Activated CD4-positive, alpha-beta memory T cell treated with anti-CD3 and anti-CD28 coated beads, Interleukin-2, amount 10 ng/mL, durations not matched to agents 7 days and 5 days (primary cell): ENCODE results near the gene PRIMPOL. TPM values are rescaled to one million over a fixed set of nuclear protein-coding genes. Genes with fewer than 3 reads are reported as not detected.

Experiments
- CTCF ChIA-PET: fragments of 350-600 bp; sonication (Branson Sonifier 250); formaldehyde crosslinking; loops from one replicate; lab custom pipeline; 2021; ENCODE audit warnings: antibody characterized with exemption, inconsistent platforms; lab: Charles Lee
- POLR2A ChIA-PET: fragments of 350-600 bp; sonication (Branson Sonifier 250); formaldehyde crosslinking; loops from one replicate; lab custom pipeline; 2021; ENCODE audit warnings: antibody characterized with exemption; lab: Charles Lee
- DNase-seq: peaks from one replicate; pipeline ENCODE4 v3.0.0-alpha.2; 2020
- H3K27ac Mint-ChIP-seq: one replicate; pipeline ENCODE4 v1.8.0; 2021; ENCODE audit warnings: mild to moderate bottlenecking, mixed read lengths
- H3K27me3 Mint-ChIP-seq: one replicate; pipeline ENCODE4 v1.8.0; 2021; ENCODE audit warnings: mixed read lengths
- H3K36me3 Mint-ChIP-seq: one replicate; pipeline ENCODE4 v1.8.0; 2021; ENCODE audit warnings: low read depth, mixed read lengths
- H3K4me1 Mint-ChIP-seq: one replicate; pipeline ENCODE4 v1.8.0; 2021; ENCODE audit warnings: mixed read lengths
- H3K4me3 Mint-ChIP-seq: one replicate; pipeline ENCODE4 v1.8.0; 2021; ENCODE audit warnings: mild to moderate bottlenecking, mixed read lengths
- H3K9me3 Mint-ChIP-seq: one replicate; pipeline ENCODE4 v1.8.0; 2021; ENCODE audit warnings: mixed read lengths
- total RNA-seq, 2 experiments: library from RNA; stranded (reverse); gene quantifications; one replicate each; pipeline ENCODE4 v1.2.3, GENCODE V29; 2021

The PRIMPOL gene
- total RNA-seq, 2 experiments from 2014 or later, result 19.2 to 23.4 TPM

DNA sequence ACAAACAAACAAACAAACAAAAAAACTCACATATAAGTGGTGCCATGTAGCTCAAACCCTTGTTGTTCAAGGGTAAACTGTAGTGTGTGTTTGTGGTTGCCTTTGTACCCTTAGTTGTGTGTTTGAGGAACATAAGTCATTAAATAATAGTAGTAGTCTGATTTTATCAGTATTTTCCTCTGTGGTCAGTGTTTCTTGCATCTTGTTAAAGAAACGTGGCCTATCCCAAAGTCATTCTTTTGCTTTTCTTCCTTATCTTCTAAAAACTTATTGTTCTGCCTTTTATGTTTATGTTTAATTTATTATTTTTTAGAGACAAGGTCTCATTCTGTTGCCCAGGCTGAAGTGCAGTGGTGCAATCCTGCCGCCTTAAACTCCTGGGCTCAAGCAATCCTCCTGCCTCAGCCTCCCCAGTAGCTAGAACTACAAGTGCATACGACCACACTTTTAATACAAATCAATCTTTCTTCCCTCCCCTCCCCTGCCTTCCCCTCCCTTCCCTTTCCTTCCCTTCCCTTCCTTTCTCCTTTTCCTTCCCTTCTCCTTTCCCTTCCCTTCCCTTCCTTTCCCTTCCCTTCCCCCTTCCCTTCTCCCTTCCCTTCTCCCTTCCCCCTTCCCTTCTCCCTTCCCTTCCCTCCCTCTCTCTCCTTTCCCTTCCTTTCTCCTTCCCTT lies 26.4 kb downstream of the PRIMPOL start:
- Mint-ChIP-seq H3K9me3 (no peaks in the 10 kb centered on the region), H3K27ac (no peak overlapping the region), H3K27me3 (no peaks in the 10 kb centered on the region), H3K4me3 (no peak overlapping the region), H3K4me1 (peaks cover 2% of the 10 kb centered on the region), H3K36me3 (peaks cover 24% of the 10 kb centered on the region)
- CTCF ChIA-PET, result no interaction called here
- no peak for DNase-seq
- POLR2A ChIA-PET, result interaction anchor here (1.0 to 1.7 kb wide), 2 partner anchors 26 to 44 kb away, joined by 3 to 5 read pairs; no protein-coding TSS in a partner anchor

DNA sequence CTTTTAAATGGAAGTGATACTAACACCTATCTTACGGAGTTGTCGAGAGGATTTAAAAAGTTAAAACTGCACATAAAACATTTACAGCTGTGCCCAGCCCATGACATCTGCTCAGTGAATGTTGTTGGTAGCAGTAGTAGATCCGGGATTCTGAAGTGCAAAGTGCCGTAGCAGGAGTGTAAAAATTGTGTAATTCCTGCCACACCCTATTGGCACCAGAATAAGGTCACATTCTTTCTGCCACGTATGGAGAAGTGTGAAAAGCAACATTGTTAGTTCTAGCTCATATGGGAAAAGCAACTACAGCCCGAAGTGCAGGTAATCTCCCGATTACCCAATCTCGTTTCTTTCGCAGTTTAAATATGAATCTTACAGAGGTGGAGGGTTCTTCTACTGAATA lies 31.2 kb downstream of the PRIMPOL start:
- no peak for DNase-seq
- Mint-ChIP-seq H3K4me1 (peaks cover 14% of the 10 kb centered on the region), H3K27me3 (no peaks in the 10 kb centered on the region), H3K4me3 (no peak overlapping the region), H3K27ac (no peak overlapping the region), H3K9me3 (no peaks in the 10 kb centered on the region), H3K36me3 (peaks cover 6% of the 10 kb centered on the region)
- POLR2A ChIA-PET, result no interaction called here
- CTCF ChIA-PET, result no interaction called here

DNA sequence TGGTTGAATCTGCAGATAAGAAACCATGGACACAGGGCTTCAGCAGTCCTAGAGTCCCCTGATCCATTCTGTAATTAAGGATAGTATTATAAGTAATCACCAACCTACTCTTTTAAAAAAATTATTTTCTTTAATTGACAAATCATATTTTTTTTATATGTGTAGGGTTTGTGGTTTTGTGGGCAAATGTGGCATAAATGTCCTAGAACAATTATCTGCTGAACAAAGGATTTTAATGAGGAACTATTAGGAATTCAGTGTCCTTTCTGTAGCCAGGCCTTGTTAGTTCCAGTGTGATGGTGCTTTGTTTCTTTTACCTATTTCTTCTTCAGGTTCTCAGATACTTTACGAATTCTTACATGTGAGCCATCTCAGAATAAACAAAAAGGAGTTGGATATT lies 32.4 kb downstream of the PRIMPOL start:
- peaks cover 14% of the 10 kb centered on the region for H3K4me1 Mint-ChIP-seq
- CTCF ChIA-PET, result interaction anchor here (0.8 kb wide), 1 partner anchor 418 kb away, joined by 3 read pairs; no protein-coding TSS in a partner anchor
- H3K4me3 Mint-ChIP-seq, result no peak overlapping the region
- no peaks in the 10 kb centered on the region for H3K9me3 Mint-ChIP-seq
- DNase-seq, result no peak
- H3K36me3 Mint-ChIP-seq, result peaks cover 6% of the 10 kb centered on the region
- POLR2A ChIA-PET, result no interaction called here
- H3K27ac Mint-ChIP-seq, result no peak overlapping the region
- no peaks in the 10 kb centered on the region for H3K27me3 Mint-ChIP-seq

DNA sequence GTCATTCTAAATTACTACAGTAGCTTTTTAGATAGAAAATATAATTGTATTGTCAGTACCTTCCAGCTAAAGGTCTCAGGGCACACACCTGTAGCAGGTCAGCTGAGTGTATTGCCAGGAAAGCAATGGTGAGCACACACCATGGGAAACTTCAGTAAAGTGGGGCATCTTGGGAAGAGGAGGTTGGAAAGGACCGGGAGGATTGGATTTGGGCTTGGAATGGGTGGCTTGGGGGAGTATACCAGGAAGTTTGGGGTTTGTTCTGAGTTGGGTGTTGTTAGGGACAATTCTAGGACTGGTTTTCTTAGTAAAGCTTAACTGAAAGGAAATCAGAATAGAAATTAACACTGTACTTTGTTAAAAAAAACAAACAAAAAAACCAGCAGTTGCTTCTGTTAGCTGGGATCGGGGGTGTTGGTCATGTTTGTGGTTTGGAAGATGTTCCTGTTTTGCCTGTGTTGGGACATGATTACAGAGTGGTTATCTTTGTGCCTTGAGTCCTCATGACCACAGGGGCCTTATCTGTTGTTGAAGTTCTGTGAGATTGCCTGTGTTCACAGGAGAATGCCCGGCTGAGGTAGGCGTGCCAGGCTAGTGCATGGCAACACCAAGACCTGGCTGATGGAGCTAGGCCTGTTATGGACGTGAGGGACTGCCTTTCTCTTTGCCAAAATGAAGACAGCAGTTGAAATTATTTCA lies 35.1 kb downstream of the PRIMPOL start:
- H3K36me3 Mint-ChIP-seq, result peaks cover 4% of the 10 kb centered on the region
- POLR2A ChIA-PET, result interaction anchor here (0.8 to 1.1 kb wide), 2 partner anchors 12 to 16 kb away, joined by 3 to 5 read pairs; no protein-coding TSS in a partner anchor
- CTCF ChIA-PET, result interaction anchor here (0.6 to 1.1 kb wide), 5 partner anchors 10 to 421 kb away, joined by 3 to 7 read pairs (median 3); no protein-coding TSS in a partner anchor
- no peaks in the 10 kb centered on the region for H3K9me3 Mint-ChIP-seq
- H3K27ac Mint-ChIP-seq, result peak overlapping the region; percentile 32
- no peak for DNase-seq
- no peaks in the 10 kb centered on the region for H3K27me3 Mint-ChIP-seq
- peaks cover 21% of the 10 kb centered on the region for H3K4me1 Mint-ChIP-seq
- H3K4me3 Mint-ChIP-seq, result no peak overlapping the region

DNA sequence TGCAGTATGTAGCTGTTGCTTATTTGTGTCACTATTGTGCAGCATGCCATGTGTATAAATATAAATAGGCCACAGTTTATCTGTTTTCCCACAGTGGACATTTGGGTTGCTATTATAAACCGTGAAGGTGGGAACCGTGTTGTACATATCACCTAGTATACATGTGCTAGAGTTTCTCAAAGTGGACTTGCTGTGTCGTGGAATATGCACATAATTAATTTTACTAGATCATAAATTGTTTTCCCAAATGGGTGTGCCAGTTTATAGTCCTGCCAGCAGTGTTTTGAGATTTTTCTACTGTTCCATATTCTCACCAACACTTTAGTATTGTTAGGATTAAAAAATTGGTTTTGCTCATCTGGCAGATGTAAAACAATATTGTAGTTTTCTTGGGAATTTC lies 38.5 kb downstream of the PRIMPOL start:
- CTCF ChIA-PET, result no interaction called here

DNA sequence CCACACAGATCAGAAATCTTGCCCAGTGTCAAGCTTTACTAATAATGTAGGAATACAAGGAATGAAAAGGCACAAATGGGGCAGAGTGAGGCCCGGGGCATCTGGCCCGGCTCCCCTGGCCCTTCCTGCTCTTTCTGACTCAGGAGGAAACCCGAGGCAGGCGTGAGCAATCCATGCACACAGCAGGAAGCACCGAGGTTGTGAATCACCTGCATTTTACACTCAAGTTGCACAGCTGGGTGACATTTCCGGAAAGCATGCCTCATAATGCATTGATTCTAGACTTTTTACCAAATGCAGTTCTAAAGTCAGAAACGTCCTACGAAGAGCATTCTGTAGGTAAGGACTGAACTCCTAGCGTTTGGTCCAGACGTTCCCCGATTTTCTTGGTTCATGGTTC lies 38.9 kb downstream of the PRIMPOL start:
- Mint-ChIP-seq H3K27me3 (no peaks in the 10 kb centered on the region), H3K4me1 (peaks cover 22% of the 10 kb centered on the region), H3K27ac (peak overlapping the region; percentile 24), H3K36me3 (peaks cover 25% of the 10 kb centered on the region), H3K4me3 (no peak overlapping the region), H3K9me3 (no peaks in the 10 kb centered on the region)
- ChIA-PET CTCF (no interaction called here), POLR2A (no interaction called here)
- DNase-seq, result peak; percentile 26

More for the DNA sequence above, 38.5 kb downstream of the PRIMPOL start:
- Mint-ChIP-seq H3K27me3 (no peaks in the 10 kb centered on the region), H3K4me3 (no peak overlapping the region), H3K36me3 (peaks cover 20% of the 10 kb centered on the region), H3K4me1 (peaks cover 22% of the 10 kb centered on the region), H3K27ac (no peak overlapping the region), H3K9me3 (no peaks in the 10 kb centered on the region)
- no peak for DNase-seq
- POLR2A ChIA-PET, result no interaction called here

DNA sequence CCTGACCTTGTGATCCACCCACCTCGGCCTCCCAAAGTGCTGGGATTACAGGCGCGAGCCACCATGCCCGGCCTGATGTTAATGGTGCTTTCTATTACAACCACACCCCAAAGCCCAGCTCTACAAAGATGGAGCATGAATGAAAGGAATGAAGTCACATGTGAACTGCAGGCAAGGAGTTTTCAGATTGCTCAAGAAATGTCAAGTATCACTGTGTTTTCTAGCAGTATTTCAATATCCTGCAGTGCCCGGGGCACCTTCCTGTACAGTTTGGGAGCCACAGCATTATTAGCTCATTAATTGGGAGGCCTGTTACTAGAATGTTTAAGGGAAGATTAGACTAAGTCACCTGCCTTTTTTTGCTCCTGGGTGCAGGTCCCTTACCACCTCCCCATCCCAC lies 40.1 kb downstream of the PRIMPOL start:
- ChIA-PET POLR2A (no interaction called here), CTCF (no interaction called here)
- no peak overlapping the region for H3K27ac Mint-ChIP-seq
- H3K4me3 Mint-ChIP-seq, result no peak overlapping the region
- peaks cover 34% of the 10 kb centered on the region for H3K36me3 Mint-ChIP-seq
- H3K27me3 Mint-ChIP-seq, result no peaks in the 10 kb centered on the region
- peaks cover 19% of the 10 kb centered on the region for H3K4me1 Mint-ChIP-seq
- no peaks in the 10 kb centered on the region for H3K9me3 Mint-ChIP-seq
- no peak for DNase-seq

DNA sequence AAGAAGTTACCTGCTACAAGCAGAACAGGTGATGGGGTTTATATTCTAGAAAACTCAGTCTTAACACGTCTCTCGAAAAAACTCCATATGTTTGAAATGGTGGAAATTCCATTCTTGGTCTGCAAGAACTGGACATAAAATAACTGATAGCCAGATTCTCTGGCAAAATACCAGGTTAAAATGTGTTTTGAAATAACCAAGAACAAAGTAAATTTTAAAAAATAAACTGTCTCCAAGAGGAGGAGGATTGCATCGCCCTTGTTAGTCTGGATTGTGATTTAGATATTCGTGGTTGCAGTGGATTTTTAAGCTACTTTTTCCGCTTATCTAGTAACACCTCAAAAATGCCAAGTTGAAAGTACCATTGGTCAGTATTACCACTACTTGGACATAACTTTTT lies 43.5 kb downstream of the PRIMPOL start:
- DNase-seq, result no peak
- peaks cover 60% of the 10 kb centered on the region for H3K36me3 Mint-ChIP-seq
- H3K4me3 Mint-ChIP-seq, result no peak overlapping the region

DNA sequence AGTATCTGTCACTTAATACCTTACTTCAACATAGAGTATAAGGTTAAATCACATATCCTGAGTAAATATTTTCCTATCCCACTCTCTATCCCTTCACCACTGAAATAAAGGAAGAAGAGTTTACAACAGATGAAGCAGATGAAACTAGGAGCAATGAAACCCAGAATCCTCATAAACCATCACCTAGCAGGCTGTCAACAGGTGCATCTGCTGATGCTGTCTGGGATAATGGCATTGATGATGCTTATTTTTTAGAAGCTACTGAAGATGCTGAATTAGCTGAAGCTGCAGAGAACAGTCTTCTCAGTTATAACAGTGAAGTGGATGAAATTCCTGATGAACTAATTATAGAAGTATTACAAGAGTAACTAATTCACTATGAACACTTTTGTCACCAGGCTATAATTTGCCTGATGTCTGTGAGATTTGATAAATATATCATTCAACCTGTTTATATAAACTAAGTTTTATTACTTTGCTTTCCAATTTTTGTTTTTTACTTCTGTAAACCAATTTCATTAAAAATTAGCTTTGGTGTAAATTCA lies 44.9 kb downstream of the PRIMPOL start:
- ChIA-PET POLR2A (interaction anchor here (1.2 to 2.9 kb wide), 5 partner anchors 8 to 46 kb away, joined by 3 to 11 read pairs (median 5); partner anchors contain the start of genes CASP3, CENPU and PRIMPOL), CTCF (interaction anchor here (1.1 to 1.2 kb wide), 2 partner anchors 9 to 10 kb away, joined by 3 read pairs; no protein-coding TSS in a partner anchor)
- Mint-ChIP-seq H3K9me3 (no peaks in the 10 kb centered on the region), H3K36me3 (peaks cover 61% of the 10 kb centered on the region), H3K27ac (no peak overlapping the region), H3K27me3 (no peaks in the 10 kb centered on the region), H3K4me1 (peaks cover 5% of the 10 kb centered on the region), H3K4me3 (no peak overlapping the region)
- DNase-seq, result no peak

More for the DNA sequence above, 43.5 kb downstream of the PRIMPOL start:
- CTCF ChIA-PET, result no interaction called here
- H3K27ac Mint-ChIP-seq, result no peak overlapping the region
- no peaks in the 10 kb centered on the region for H3K27me3 Mint-ChIP-seq
- POLR2A ChIA-PET, result interaction anchor here (1.2 kb wide), 1 partner anchor 41 kb away, joined by 4 read pairs; the partner anchor contains the start of gene CENPU
- no peaks in the 10 kb centered on the region for H3K9me3 Mint-ChIP-seq
- H3K4me1 Mint-ChIP-seq, result peaks cover 15% of the 10 kb centered on the region

DNA sequence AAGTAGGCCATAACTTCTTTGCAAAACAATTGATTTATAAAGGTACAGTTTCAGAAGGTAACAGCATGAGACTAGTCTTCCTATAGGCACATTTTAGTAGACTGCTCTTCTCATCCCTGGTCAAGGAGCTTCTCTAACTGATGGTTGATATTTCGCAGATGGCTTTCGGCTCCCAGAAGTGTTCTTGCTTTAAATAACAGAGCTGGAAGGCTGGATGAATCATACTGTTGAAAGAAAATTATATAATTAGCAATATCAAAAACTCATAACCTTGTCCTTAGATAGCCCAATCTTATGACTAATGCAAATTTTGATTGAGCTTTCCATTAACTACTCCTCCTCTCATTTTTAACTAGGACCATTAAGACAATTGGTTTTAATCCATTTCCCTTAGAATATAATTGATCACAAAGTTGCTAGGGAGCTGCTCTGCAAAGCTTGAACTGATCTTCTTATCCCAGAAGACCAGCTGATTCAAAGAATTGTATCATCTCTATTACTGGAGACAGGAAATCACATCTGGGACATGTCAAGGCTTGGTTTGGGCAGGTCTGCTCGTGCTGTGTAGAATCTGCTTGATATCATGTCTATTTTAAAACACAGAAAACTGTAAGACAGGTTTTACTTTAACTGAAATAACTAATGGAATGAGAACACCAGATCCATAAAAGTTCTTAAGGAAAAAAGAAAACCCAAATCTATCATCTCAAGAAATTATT lies 45.8 kb downstream of the PRIMPOL start:
- no peaks in the 10 kb centered on the region for H3K27me3 Mint-ChIP-seq
- CTCF ChIA-PET, result interaction anchor here (0.7 to 1.2 kb wide), 5 partner anchors 9 to 430 kb away, joined by 3 read pairs; partner anchors contain the start of gene PRIMPOL
- DNase-seq, result no peak
- H3K4me1 Mint-ChIP-seq, result peaks cover 5% of the 10 kb centered on the region
- peak overlapping the region; percentile 11 for H3K27ac Mint-ChIP-seq
- H3K4me3 Mint-ChIP-seq, result no peak overlapping the region
- H3K9me3 Mint-ChIP-seq, result no peaks in the 10 kb centered on the region
- H3K36me3 Mint-ChIP-seq, result peaks cover 62% of the 10 kb centered on the region
- POLR2A ChIA-PET, result interaction anchor here (1.4 to 2.9 kb wide), 4 partner anchors 9 to 47 kb away, joined by 3 to 11 read pairs (median 8); partner anchors contain the start of genes CASP3 and PRIMPOL

DNA sequence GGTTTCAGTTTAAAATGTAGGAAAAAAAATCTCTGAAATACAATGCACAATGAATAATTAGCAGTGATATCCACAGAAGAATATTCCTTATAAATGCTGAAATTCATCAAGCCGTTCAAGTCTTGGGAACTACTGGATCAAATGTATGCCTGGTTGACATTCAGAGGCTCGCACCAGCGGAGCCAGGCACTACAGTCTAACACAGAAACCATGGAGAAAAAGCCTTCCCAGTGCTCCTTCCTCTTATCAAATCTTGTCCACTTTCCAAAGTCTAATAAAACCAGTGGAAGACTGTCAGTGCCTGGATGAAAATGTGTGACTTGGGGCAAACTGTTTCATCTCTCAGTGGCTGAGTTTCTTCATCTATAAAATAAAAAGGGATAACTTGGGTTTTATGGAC lies 48.4 kb downstream of the PRIMPOL start:
- CTCF ChIA-PET, result no interaction called here
- Mint-ChIP-seq H3K9me3 (no peaks in the 10 kb centered on the region), H3K36me3 (peaks cover 68% of the 10 kb centered on the region), H3K4me3 (no peak overlapping the region), H3K4me1 (peaks cover 4% of the 10 kb centered on the region), H3K27me3 (no peaks in the 10 kb centered on the region), H3K27ac (no peak overlapping the region)
- POLR2A ChIA-PET, result interaction anchor here (1.4 to 1.6 kb wide), 2 partner anchors 9 to 13 kb away, joined by 4 to 5 read pairs; no protein-coding TSS in a partner anchor
- DNase-seq, result no peak

DNA sequence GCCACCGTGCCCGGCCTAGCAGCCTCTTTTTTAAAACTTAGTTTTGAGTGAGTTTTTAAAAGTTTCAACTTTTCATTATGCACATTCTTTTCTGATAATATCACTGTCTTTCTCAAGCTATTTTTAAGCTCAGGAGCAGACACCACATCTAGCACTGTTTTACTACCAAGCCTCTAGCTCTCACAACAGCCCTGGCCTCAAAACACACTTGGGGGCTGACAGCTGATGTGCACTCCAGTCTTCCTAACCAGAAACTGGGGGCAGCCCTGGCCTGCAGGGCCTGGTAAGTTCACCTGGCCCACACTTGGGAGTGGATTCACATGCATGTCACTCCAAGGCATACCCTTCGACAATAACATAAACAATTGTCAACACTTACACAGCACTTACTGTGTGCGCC lies 50.4 kb downstream of the PRIMPOL start:
- Mint-ChIP-seq H3K9me3 (no peaks in the 10 kb centered on the region), H3K36me3 (peaks cover 68% of the 10 kb centered on the region), H3K4me3 (no peak overlapping the region), H3K4me1 (peaks cover 10% of the 10 kb centered on the region), H3K27ac (no peak overlapping the region), H3K27me3 (no peaks in the 10 kb centered on the region)
- ChIA-PET POLR2A (interaction anchor here (1.1 to 2.1 kb wide), 4 partner anchors 13 to 52 kb away, joined by 3 to 11 read pairs (median 6); partner anchors contain the start of gene CENPU), CTCF (interaction anchor here (0.9 kb wide), 1 partner anchor 33 kb away, joined by 3 read pairs; no protein-coding TSS in a partner anchor)
- DNase-seq, result no peak
